Stimulated activated CD4-positive, alpha-beta T cell treated with anti-CD3 and anti-CD28 coated beads, Interleukin-15, amount 100 ng/mL, for 24 hours (primary cell): ENCODE measurements around the gene RPS6KA2.
"Not testable (repeated sequence)": the region's sequence is repeated elsewhere in the genome, so short reads cannot be mapped to it uniquely, and the experiment has no call there.

ENCODE experiments used
- DNase-seq: peaks from one replicate; pipeline ENCODE4 v3.0.0-alpha.2; 2020

Gene RPS6KA2

DNA sequence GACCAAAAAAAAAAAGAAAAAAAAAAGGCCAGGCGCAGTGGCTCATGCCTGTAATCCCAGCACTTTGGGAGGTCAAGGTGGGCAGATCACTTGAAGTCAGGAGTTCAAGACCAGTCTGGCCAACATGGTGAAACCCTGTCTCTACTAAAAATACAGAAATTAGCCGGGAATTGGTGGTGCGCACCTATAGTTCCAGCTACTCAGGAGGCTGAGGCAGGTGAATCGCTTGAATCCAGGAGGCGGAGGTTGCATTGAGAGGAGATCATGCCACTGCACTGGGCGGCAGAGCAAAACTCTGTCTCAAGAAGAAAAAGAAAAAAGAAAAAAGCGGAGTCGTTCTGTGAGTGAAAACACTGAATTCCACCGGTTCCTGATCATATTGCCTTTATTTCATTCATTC lies 240.0 kb downstream of the RPS6KA2 start:
- not testable (repeated sequence) for DNase-seq

DNA sequence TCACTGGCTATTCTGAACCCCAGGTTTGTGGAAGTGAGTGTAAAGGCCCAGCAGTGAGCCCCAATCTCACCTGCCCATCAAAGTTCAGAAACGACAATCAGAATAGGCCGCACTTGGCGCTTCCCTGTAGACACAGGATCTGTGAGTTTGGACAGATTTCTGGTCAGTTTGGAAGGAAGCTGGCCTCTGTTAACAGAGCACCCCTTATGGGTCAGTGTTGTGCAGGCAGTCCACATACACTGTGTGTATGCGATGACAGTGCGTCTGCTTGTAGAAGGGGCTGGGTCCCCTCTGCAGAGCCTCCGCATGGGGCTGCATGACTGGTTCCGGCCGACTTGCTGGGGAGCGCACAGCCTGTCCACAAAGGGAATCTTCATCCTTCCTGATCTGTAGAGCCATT lies 240.9 kb downstream of the RPS6KA2 start:
- no peak for DNase-seq

DNA sequence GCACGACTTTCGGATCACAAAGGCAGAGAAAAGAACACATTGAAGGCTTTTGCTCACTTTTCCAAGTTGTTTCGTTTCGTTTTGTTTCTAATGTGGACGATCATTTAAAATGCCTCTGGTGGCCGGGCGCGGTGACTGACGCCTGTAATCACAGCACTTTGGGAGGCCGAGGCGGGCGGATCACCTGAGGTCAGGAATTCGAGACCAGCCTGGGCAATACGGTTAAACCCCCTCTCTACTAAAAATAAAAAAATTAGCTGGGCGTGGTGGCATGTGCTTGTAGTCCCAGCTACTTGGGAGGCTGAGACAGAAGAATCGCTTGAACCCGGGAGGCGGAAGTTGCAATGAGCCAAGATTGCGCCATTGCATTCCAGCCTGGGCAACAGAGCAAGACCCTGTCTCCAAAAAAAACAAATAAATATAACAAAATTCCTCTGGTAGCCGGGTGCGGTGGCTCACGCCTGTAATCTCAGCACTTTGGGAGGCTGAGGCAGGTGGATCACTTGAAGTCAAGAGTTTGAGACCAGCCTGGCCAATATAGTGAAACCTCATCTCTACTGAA lies 243.2 kb downstream of the RPS6KA2 start:
- peak; percentile 41 for DNase-seq

DNA sequence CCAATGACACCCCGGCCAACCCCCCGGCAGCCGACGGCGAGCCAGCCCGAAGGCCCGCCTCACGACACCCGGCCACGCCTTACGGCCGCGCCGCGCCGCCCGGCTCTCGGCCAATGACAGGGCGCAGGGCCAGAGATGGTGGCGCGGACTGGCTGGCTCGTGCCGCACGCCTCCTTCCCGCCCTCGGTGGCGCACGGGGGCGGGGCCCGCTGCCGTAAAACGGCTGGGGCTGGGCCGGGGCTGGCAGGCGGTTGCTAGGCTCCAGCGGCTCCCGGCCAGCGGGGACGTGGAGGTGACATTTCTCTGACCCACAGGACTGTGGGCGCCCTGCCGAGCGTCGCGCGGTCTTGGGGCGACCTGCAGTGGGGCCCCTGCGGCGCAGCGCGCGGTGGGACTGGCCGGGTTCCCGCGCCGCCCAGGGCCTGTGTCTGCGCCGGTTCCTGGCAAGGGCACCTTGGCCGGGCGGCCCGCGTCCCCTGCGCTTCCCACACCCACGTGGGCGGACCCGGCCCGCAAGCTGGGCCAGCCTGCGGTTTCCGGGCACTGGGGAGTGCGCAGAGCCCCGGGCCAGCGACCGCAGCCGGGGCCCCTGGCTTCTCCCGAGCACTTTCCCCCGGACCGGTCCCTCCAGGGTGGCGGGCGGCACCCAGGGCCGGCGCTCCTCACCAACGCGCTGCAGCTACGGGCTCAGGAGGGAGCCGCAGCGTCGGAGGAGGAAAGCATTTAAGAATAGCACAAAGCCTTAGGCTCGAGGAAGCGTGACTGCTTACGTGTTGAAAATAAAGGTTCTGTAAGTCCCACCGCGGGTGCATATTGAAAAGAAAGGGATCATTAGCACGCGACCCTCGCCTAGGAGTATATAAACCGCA lies 243.9 kb downstream of the RPS6KA2 start, which contains the start of gene MPC1:
Gene MPC1 (minus strand): TSS at position 8 of the 869 bp plus-strand sequence. CDS start 64 bp downstream, outside the sequence.
- DNase-seq, result peak; percentile 96

DNA sequence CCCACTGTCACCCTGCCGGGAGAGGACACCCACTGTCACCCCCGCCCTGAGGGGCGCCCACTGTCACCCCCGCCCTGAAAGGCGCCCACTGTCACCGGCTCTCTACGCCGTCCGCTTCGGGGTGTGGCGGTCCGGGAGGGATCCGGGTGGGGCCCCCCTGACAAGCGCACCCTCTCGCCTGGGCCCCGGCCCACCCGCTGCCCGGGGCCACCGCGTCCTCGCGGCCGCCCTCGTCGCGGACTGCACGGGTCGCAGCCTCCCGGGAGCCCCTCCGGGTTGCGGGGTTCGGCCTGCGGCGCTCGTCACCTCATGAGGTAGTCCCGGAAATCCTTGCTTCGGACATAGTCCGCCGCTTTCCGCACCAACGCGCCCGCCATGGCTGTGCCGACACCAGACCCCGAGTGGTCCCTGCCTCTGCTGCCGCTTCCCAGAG lies 244.5 kb downstream of the RPS6KA2 start:
- no peak for DNase-seq

DNA sequence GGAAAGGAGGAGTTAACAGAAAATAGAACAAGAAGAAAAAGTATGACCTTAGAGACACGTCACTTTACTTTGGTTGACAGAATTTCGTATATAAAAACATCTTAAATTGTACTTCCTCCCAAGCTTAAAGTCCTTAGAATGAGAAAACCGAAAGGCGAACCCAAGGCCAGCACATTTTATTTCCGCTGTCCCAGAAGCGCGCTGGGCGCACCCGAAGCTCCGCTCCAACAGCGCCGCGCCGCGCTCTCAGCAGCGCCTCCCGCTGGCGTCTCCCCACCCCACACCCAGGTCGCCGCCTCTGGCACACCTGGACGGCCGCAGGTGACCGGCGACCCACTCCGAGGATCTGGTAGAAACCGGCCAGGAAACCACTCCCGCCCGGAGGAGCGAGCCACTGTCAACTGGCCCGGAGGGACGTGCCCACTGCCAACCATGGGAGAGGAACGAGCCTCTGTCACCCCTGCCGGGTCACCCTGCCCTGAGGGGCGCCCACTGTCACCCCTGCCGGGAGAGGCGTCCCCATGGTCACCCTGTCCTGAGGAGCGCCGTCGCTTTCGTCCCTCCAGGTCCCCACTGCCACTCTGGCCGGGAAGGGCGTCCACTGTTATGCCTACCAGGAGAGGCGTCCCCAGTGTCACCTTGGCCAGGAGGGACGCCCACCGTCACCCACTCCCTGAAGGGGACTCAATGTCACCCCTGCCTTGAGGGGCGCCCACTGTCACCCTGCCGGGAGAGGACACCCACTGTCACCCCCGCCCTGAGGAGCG lies 245.1 kb downstream of the RPS6KA2 start:
- DNase-seq, result peak; percentile 81

DNA sequence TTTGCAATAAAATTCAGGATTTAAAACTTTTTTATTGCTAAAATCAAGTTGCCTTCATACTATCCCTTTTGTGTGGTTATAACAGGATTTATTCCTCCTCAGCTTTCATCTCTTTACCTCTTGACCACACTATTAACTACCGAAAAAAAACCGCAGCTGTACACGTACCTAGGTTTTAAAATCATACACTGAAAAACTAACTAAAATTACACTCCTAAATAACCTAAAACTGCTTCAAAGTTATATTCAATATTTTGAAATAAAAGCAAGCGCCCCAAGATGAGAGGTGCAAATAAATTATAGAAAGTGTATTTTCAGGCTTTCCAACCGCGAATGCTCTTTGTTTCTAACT lies 245.7 kb downstream of the RPS6KA2 start:
- no peak for DNase-seq

DNA sequence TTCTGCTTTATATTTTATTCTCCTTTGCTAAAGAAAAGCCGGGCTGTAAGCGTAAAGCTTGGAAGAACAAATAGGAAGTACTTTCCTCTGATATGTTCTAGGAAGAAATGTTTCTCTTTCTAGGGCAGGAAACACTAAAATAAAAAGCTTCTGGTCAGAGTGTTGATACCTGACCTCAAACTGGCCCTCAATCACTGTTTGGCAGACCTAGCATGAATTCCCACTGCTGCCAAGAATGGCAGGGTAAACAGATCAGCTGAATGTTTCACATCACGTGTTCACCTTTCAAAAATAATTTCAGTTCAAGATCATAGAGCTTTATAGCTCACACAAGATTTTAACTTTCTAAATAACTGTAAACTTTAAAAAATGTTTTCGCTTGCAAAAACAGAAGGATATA lies 247.3 kb downstream of the RPS6KA2 start:
- DNase-seq, result no peak

DNA sequence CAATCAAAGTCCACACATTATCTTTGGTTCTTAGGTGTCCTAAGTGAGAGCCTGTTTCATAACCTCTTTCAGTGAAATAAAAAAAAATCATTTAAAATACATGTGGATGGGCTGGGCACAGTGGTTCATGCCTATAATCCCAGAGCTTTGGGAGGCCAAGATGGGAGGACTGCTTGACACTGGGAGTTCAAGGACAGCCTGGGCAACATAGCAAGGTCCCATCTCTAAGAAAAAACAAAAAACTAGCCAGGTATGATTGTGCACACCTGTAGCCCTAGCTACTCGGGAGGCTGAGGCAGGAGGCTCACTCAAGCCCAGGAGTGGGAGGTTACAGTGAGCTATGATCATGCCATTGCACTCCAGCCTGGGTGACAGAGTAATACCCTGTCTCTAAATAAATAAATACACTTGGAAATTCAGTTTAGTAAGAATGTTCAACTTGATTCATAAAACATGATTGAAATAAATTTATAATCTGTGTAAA lies 247.9 kb downstream of the RPS6KA2 start:
- no peak for DNase-seq

DNA sequence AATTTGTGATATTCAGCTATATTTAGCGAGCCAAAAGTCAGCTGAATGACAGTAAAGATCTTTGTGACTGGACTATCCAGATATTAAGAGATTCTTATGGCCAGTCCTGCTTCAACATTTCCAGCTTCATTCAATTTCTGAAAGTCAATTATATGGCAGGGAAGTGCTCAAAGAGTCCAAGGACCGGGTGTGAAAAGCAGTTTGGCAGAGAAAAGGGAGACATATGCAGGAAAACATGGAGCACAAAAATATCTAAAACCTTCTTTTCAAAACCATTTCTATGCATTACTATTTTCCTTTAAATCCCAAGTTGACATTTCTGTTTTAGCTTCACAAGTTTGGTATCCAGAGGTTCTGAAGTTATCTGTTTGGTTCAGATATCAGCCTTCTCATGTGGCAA lies 249.3 kb downstream of the RPS6KA2 start:
- no peak for DNase-seq

DNA sequence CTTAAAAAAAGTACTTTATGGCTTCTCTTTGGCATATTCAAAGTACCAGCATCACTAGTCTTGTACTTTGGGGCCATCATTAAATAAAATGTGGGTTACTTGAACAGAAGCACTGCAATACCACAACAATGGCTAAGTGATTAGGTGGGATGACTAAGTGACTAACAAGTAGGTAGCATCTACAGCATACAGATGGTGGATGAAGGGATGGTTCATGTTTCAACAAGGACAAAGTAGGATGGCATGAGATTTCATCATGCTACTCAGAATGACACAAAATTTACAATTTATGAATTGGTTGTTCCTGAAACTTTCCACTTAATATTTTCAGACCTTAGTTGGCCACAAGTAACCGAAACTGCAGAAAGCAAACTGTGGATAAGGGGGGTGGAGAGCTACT lies 252.0 kb downstream of the RPS6KA2 start:
- DNase-seq, result no peak

DNA sequence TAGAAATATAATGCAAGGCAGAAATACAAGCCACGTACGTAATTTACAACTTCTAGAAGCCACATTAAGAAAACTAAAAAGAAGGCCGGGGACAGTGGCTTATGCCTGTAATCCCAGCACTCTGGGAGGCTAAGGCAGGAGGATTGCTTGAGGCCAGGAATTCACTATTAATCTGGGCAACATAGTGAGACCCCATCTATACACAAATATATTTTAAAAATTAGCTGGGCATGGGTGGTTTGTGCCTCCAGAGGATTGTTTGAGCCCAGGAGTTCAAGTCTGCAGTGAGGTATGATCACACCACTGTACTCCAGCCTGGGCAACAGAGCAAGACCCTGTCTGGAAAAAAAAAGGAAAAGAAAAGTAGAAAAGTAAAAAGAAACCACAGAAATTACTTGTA lies 256.6 kb downstream of the RPS6KA2 start:
- DNase-seq, result no peak

DNA sequence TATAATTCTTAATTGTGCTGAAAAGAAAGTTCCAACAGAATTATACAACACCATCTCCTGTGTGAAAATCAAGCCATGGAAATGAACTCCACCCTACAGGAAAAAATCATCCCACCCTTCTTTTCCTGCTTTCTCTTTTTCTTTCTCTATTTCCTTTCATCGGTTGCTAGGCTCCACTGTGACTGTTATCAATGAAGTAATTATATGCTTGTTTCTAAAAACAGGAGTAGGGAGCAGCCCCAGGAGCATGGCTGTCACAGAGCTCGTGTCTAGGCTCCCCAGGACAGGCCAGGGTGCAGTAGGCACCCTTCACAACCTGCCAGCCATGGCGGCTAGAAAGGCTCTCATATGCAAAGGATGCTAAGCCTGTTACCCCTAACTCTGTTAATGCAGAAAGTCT lies 257.3 kb downstream of the RPS6KA2 start:
- DNase-seq, result no peak

DNA sequence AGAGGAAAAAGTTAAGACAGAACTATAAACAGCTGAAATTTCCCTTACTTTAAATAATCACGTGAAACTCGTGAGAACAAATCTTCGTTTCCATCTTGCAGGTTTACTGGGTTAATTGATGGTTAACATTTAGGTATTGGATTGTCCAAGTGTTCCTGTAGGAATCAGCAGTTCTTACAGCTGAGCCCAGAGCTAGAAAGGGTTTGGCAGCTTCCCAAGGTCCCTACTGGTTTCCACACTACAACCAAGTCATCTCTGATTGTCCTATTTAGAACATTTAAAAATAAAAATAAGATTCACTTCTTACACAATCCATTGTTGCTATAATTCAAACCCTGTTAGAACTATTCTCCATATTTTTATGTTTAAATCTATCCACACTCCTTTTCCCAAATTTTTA lies 260.1 kb downstream of the RPS6KA2 start:
- DNase-seq, result no peak

DNA sequence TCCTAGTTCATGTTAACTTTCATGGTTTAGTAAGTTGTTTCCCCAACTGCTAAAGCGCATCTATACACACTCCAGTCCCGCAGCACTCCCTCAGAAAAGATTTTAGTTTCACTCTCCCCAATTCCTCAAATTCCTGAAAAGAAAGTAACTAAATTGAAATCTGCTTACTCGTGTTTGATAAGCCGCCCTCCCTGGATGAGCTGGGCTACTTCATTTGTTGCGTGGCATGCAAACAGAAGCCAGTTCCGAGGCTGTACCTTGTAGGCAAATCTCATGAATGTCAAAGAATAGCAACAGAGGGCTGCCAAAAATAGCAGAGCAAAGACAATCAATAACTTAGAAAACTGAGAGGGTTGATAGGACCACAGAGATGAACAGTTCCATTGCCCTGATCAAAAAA lies 261.2 kb downstream of the RPS6KA2 start:
- DNase-seq, result no peak

DNA sequence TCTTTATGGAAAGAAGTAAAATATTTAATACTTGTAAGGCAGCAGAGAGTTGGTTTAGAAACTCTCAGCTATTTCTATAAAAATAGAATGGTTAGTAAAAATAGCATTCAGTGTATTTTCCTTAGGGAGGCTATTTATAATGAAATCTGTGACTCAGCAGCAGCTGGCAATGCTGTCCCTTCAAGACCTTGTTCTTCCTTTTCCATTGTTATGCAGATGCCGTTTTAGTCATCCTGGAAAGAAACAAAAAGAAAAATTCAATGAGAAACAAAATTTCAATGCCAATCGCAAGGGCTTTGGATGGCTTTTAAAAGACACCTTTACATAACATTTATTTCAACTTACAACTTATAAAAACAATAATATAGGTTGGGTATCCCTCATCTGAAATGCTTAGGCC lies 261.8 kb downstream of the RPS6KA2 start:
- no peak for DNase-seq

DNA sequence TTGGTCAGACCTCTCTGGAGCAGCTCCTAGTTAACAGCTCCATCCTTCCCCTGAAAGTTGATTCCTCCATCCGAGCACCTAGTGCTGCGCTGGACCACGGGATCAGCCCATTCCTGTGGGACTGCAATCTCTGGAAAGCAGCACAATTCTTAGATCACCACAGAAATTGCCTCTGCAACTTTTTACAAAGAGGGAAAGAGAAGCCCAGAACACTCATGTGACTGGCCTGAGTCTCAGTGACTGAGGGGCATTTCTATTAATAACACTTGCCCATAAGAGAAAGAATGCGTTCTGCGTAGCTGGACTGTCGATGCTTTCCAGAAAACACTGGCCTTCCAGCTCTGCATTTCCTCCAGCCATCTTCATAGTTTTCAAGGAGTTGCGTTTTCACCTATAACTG lies 262.6 kb downstream of the RPS6KA2 start:
- no peak for DNase-seq

DNA sequence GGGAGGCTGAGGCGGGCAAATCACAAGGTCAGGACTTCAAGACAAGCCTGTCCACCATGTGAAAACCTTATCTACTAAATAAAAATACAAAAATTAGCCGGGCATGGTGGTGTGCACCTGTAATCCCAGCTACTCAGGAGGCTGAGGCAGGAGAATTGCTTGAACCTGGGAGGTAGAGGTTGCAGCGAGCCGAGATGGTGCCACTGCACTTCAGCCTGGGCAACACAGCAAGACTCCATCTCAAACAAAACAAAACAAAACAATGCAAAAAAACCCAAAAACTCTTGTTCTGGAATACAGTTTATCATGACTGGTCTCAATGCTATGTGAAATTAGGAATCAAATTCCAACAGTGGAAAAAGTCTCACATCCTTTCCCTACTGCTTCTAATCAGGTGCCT lies 264.6 kb downstream of the RPS6KA2 start:
- DNase-seq, result not testable (repeated sequence)

DNA sequence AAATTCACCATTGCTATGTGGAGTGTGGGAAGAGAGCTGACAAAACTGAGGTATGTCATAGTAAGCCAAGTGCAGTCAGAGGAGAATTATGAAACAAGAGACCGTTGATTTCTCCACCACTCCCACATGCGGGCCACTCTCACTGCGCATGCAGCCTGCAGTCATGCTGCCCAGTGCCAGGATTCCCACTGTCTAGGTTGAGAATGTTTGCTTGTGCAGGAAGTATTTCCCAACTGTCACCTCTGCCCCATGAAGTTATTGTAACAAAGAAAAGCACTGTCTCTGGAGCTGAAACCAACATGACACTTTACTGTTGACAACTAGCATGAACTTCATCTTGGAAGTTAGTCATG lies 266.0 kb downstream of the RPS6KA2 start:
- no peak for DNase-seq

DNA sequence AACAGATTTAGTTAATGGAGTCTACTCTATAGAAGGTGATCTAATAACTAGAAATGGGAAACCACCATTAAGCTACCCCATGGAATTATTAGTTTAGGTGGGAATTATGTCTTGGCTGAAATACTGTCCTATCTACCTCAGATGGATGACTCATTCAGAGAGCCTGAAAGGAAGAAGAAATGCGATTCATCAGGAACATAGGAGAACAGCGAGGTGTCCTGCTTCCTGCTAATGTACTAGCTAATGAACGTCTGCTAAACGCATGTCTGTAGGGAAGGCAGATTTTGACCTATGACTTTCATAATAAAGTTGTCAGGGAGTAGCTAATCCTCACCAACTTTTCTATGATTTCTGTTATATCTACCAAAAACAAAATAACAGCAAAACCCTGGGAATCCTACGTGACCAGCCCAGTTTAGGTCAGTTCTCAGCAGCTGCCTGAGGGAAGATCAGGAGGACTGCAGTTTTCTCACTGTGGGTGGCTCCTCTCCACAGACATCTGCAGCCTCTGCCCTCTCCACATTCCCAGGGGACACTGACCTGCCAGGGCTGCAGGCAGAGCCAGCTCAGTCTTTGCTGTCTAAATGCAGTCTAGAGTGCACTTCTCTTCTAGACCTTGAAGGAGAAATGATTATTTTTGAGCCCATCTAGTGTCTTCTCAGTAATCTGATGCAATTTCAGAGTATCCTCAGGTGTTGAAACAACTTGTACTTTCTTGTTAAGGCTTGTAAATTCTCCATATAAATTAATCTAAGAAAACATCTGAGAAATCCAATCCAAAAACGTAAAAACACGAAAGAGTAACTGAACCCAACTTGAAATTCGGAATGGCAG lies 266.6 kb downstream of the RPS6KA2 start:
- no peak for DNase-seq
